DND-41 (cell line): Measurements from ENCODE around the gene KRTAP6-3.

Source experiments
- CTCF ChIP-seq: IDR thresholded peaks from 2 replicates; pipeline ENCODE4 v1.5.1; 2012; ENCODE audit warnings: borderline replicate concordance, low read length, moderate library complexity, mild to moderate bottlenecking; ENCODE audit not compliant: poor library complexity, severe bottlenecking; ENCODE audit errors: extremely low read depth
- EZH2 ChIP-seq: IDR thresholded peaks from 3 replicates; pipeline ENCODE4 v1.6.1; 2012; ENCODE audit warnings: borderline replicate concordance, low read depth, mild to moderate bottlenecking, moderate library complexity, low read length, inconsistent platforms; ENCODE audit not compliant: severe bottlenecking

GRCh38 chr21:30620522-30620921, 28.3 kb downstream of the KRTAP6-3 start, which contains the start of gene KRTAP20-4:
- TF ChIP-seq CTCF, result no peak
- no peak for TF ChIP-seq EZH2
